ENCODE measurements around the gene CYP46A1. TPM values are rescaled to one million over a fixed set of nuclear protein-coding genes. Genes with fewer than 3 reads are reported as not detected.
A peak's percentile ranks its signal among the peaks of the same experiment; 100 is the strongest.

The CYP46A1 gene
- total and polyA plus RNA-seq, 4 donors: 0.14 to 0.92 (median 0.48) TPM

DNA sequence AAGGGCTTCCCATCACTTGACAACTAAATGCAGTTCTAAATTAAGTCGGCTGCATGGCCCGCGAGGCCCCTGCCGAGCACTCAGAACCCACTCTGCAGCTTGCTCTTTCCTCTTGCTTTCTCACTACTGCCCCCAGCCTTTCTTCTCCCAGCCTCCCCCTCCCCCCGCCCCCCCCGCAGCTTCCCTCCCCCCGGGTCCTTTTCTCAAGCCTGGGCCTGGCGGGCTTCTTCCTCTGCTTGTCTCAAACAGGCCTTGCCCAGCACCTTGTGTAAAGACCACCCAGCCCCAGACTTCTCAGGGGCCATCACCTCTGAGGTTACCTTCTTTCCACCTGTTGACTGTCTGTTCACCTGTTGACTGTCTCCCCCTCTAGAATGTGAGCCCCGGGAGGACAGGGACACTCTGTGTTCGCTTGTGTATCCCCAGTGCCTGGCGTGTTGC is 1.1 kb downstream of the CYP46A1 start:
- Histone ChIP-seq H3K4me3 (ENCODE audit: low read depth in 1 of 3, low read length in 3 of 3) (no peak overlapping the region), H3K9me3 (ENCODE audit: control insufficient read depth in 4 of 4, low read length in 3 of 4) (no peaks in the 10 kb centered on the region), H3K27me3 (ENCODE audit: control insufficient read depth in 4 of 4, insufficient read depth in 4 of 4, low read length in 3 of 4) (no peaks in the 10 kb centered on the region), H3K27ac (ENCODE audit: low read depth in 1 of 2, low read length in 2 of 2) (no peak overlapping the region), H3K36me3 (ENCODE audit: control insufficient read depth in 4 of 4, insufficient read depth in 3 of 4, low read depth in 1 of 4, low read length in 3 of 4) (no peaks in the 10 kb centered on the region), H3K4me1 (ENCODE audit: control insufficient read depth in 4 of 4, insufficient read depth in 4 of 4, low read length in 3 of 4) (peaks cover 6 to 15% (median 12%) of the 10 kb centered on the region in 4 donors), H3K9ac (ENCODE audit: low read depth in 1 of 2, low read length in 2 of 2) (no peak overlapping the region)
- 66% methylated on average over 10 of the region's 11 CpGs for WGBS
- TF ChIP-seq, protein P1, sequence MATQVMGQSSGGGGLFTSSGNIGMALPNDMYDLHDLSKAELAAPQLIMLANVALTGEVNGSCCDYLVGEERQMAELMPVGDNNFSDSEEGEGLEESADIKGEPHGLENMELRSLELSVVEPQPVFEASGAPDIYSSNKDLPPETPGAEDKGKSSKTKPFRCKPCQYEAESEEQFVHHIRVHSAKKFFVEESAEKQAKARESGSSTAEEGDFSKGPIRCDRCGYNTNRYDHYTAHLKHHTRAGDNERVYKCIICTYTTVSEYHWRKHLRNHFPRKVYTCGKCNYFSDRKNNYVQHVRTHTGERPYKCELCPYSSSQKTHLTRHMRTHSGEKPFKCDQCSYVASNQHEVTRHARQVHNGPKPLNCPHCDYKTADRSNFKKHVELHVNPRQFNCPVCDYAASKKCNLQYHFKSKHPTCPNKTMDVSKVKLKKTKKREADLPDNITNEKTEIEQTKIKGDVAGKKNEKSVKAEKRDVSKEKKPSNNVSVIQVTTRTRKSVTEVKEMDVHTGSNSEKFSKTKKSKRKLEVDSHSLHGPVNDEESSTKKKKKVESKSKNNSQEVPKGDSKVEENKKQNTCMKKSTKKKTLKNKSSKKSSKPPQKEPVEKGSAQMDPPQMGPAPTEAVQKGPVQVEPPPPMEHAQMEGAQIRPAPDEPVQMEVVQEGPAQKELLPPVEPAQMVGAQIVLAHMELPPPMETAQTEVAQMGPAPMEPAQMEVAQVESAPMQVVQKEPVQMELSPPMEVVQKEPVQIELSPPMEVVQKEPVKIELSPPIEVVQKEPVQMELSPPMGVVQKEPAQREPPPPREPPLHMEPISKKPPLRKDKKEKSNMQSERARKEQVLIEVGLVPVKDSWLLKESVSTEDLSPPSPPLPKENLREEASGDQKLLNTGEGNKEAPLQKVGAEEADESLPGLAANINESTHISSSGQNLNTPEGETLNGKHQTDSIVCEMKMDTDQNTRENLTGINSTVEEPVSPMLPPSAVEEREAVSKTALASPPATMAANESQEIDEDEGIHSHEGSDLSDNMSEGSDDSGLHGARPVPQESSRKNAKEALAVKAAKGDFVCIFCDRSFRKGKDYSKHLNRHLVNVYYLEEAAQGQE (IDR thresholded peaks at IDR 0.05): no peak
- TF ChIP-seq RAD21 (IDR thresholded peaks at IDR 0.05) (no peak), JUND (IDR thresholded peaks at IDR 0.05) (no peak), FOXA2 (IDR thresholded peaks at IDR 0.05) (no peak), RXRA (IDR thresholded peaks at IDR 0.05) (no peak), TAF1 (conservative IDR thresholded peaks at IDR 0.05) (no peak), YY1 (IDR thresholded peaks at IDR 0.05) (no peak), NR2F2 (IDR thresholded peaks at IDR 0.05) (no peak), SP1 (IDR thresholded peaks at IDR 0.05) (no peak), HNF4A (conservative IDR thresholded peaks at IDR 0.05) (no peak), EGR1 (IDR thresholded peaks at IDR 0.05; ENCODE audit: low read depth in 2 of 2) (no peak)
- TF ChIP-seq, protein P2, sequence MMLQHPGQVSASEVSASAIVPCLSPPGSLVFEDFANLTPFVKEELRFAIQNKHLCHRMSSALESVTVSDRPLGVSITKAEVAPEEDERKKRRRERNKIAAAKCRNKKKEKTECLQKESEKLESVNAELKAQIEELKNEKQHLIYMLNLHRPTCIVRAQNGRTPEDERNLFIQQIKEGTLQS (IDR thresholded peaks at IDR 0.05): no peak
- TF ChIP-seq, protein P3, sequence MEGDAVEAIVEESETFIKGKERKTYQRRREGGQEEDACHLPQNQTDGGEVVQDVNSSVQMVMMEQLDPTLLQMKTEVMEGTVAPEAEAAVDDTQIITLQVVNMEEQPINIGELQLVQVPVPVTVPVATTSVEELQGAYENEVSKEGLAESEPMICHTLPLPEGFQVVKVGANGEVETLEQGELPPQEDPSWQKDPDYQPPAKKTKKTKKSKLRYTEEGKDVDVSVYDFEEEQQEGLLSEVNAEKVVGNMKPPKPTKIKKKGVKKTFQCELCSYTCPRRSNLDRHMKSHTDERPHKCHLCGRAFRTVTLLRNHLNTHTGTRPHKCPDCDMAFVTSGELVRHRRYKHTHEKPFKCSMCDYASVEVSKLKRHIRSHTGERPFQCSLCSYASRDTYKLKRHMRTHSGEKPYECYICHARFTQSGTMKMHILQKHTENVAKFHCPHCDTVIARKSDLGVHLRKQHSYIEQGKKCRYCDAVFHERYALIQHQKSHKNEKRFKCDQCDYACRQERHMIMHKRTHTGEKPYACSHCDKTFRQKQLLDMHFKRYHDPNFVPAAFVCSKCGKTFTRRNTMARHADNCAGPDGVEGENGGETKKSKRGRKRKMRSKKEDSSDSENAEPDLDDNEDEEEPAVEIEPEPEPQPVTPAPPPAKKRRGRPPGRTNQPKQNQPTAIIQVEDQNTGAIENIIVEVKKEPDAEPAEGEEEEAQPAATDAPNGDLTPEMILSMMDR (IDR thresholded peaks at IDR 0.05; ENCODE audit: low read depth, low read length, missing input control): no peak
- peak; percentile 28 for DNase-seq (ENCODE audit: low spot score)

DNA sequence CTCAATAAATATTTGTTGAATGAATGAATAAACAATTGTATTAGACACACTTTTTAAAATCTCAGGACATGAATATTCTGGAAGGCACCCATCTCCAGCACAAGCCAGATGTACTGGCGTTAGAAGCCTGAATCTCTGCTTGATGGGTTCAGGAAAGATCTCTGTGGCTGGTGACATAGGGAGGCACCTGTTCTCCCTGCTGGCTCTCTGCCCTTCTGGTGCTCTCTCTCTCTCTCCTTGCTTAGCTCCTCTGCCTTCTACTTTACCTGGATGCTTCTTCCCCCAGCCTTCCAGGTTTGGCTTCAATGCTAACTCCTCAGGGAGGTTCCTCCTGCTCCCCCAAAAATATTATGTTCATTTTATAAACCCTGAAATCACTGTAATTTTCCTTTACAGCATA is 1.5 kb downstream of the CYP46A1 start:
- Histone ChIP-seq H3K4me3 (ENCODE audit: low read depth in 1 of 3, low read length in 3 of 3) (no peak overlapping the region), H3K27ac (ENCODE audit: low read depth in 1 of 2, low read length in 2 of 2) (no peak overlapping the region), H3K27me3 (ENCODE audit: control insufficient read depth in 4 of 4, insufficient read depth in 4 of 4, low read length in 3 of 4) (no peaks in the 10 kb centered on the region), H3K4me1 (ENCODE audit: control insufficient read depth in 4 of 4, insufficient read depth in 4 of 4, low read length in 3 of 4) (peaks cover 6 to 15% (median 12%) of the 10 kb centered on the region in 4 donors), H3K36me3 (ENCODE audit: control insufficient read depth in 4 of 4, insufficient read depth in 3 of 4, low read depth in 1 of 4, low read length in 3 of 4) (no peaks in the 10 kb centered on the region), H3K9ac (ENCODE audit: low read depth in 1 of 2, low read length in 2 of 2) (no peak overlapping the region), H3K9me3 (ENCODE audit: control insufficient read depth in 4 of 4, low read length in 3 of 4) (no peaks in the 10 kb centered on the region)
- peak; percentile 2 for DNase-seq (ENCODE audit: low spot score)
- WGBS: 39% methylated on average over 1 of the region's 1 CpG
- TF ChIP-seq EGR1 (IDR thresholded peaks at IDR 0.05; ENCODE audit: low read depth in 2 of 2): no peak
- no peak for TF ChIP-seq SP1 (IDR thresholded peaks at IDR 0.05)
- no peak for TF ChIP-seq GABPA (IDR thresholded peaks at IDR 0.05 in 1 of 2, conservative IDR thresholded peaks at IDR 0.05 in 1 of 2)
- no peak for TF ChIP-seq TAF1 (conservative IDR thresholded peaks at IDR 0.05)
- no peak for TF ChIP-seq FOXA2 (IDR thresholded peaks at IDR 0.05)
- TF ChIP-seq, protein P4, sequence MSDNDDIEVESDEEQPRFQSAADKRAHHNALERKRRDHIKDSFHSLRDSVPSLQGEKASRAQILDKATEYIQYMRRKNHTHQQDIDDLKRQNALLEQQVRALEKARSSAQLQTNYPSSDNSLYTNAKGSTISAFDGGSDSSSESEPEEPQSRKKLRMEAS (IDR thresholded peaks at IDR 0.05): no peak
- TF ChIP-seq, protein P3 (IDR thresholded peaks at IDR 0.05; ENCODE audit: low read depth, low read length, missing input control): no peak
- TF ChIP-seq, protein P2 (IDR thresholded peaks at IDR 0.05): no peak
- TF ChIP-seq HNF4G (IDR thresholded peaks at IDR 0.05): no peak
- TF ChIP-seq HNF4A (conservative IDR thresholded peaks at IDR 0.05): no peak
- TF ChIP-seq, protein P5, sequence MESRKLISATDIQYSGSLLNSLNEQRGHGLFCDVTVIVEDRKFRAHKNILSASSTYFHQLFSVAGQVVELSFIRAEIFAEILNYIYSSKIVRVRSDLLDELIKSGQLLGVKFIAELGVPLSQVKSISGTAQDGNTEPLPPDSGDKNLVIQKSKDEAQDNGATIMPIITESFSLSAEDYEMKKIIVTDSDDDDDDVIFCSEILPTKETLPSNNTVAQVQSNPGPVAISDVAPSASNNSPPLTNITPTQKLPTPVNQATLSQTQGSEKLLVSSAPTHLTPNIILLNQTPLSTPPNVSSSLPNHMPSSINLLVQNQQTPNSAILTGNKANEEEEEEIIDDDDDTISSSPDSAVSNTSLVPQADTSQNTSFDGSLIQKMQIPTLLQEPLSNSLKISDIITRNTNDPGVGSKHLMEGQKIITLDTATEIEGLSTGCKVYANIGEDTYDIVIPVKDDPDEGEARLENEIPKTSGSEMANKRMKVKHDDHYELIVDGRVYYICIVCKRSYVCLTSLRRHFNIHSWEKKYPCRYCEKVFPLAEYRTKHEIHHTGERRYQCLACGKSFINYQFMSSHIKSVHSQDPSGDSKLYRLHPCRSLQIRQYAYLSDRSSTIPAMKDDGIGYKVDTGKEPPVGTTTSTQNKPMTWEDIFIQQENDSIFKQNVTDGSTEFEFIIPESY (IDR thresholded peaks at IDR 0.05): no peak
- TF ChIP-seq, protein P1 (IDR thresholded peaks at IDR 0.05): no peak
- TF ChIP-seq YY1 (IDR thresholded peaks at IDR 0.05): no peak
- TF ChIP-seq RXRA (IDR thresholded peaks at IDR 0.05): no peak

All from liver (tissue), 9 donors.